K562 (cell line): Measurements from ENCODE around the gene DLX2. TPM values are rescaled to one million over a fixed set of nuclear protein-coding genes. Genes with fewer than 3 reads are reported as not detected.

ENCODE experiments used
- BRD4 ChIP-seq: fragments of 200-600 bp; sonication (generic); IDR thresholded peaks from 2 replicates; pipeline ENCODE4 v1.6.1; 2017; ENCODE audit warnings: inconsistent platforms
- CBFB ChIP-seq: sonication (generic); formaldehyde crosslinking; IDR thresholded peaks from 2 replicates; pipeline ENCODE4 v1.4.0; 2020; ENCODE audit warnings: mild to moderate bottlenecking, missing genetic modification reagents
- CHD4 ChIP-seq: fragments of 200-600 bp; sonication (generic); IDR thresholded peaks from 3 replicates; pipeline ENCODE4 v1.6.1; 2012; ENCODE audit warnings: low read depth, mild to moderate bottlenecking, mixed read lengths, low read length, inconsistent platforms; ENCODE audit not compliant: insufficient read depth, insufficient replicate concordance, poor library complexity, severe bottlenecking
- NONO ChIP-seq, 2 experiments: fragments of 200-400 bp in 1 of 2; fragments of 450-650 bp in 1 of 2; formaldehyde crosslinking in 1 of 2; IDR thresholded peaks; 2 replicates each; pipeline ENCODE4 v1.6.1; 2017; ENCODE audit warnings: low read depth in 2 of 2, mild to moderate bottlenecking in 2 of 2, moderate library complexity in 2 of 2, low read length in 1 of 2
- NUFIP1 ChIP-seq: fragments of 450-650 bp; IDR thresholded peaks from 2 replicates; pipeline ENCODE4 v1.6.1; 2018; ENCODE audit not compliant: partially characterized antibody
- PHF21A ChIP-seq: fragments of 450-650 bp; IDR thresholded peaks from 2 replicates; pipeline ENCODE4 v1.6.1; 2017; ENCODE audit warnings: low read depth, borderline replicate concordance
- PPARD ChIP-seq: fragments of 250-450 bp; sonication (Bioruptor Pico); IDR thresholded peaks from 2 replicates; pipeline ENCODE4 v1.8.0; 2022; ENCODE audit warnings: inconsistent platforms, mild to moderate bottlenecking, moderate library complexity
- PREB ChIP-seq: sonication (generic); formaldehyde crosslinking; IDR thresholded peaks from 2 replicates; pipeline ENCODE4 v1.8.1; 2023; ENCODE audit warnings: mild to moderate bottlenecking, missing genetic modification reagents
- PRPF4 ChIP-seq: fragments of 200-400 bp; formaldehyde crosslinking; IDR thresholded peaks from one replicate; pipeline ENCODE4 v1.6.1; 2017; ENCODE audit warnings: low read length, low read depth, mild to moderate bottlenecking; ENCODE audit not compliant: insufficient read depth, poor library complexity, severe bottlenecking
- RFX1 ChIP-seq: fragments of 450-650 bp; IDR thresholded peaks from 2 replicates; pipeline ENCODE4 v1.6.1; 2016; ENCODE audit warnings: mild to moderate bottlenecking, moderate library complexity
- ZBTB17 ChIP-seq: fragments of 450-650 bp; formaldehyde crosslinking; IDR thresholded peaks from 2 replicates; pipeline ENCODE4 v1.4.0; 2020; ENCODE audit warnings: mild to moderate bottlenecking
- ZNF134 ChIP-seq: fragments of 250-450 bp; sonication (Bioruptor Pico); conservative IDR thresholded peaks from 2 replicates; pipeline ENCODE4 v1.4.0; 2020
- polyA plus RNA-seq, 8 experiments: library from polyadenylated mRNA; depleted of rRNA in 4 of 8; stranded (reverse) in 5 of 8; unstranded in 3 of 8; fragments of >200 nt; fragmentation: Nextera tagmentation in 2 of 8; fragmentation: Illumina TruSeq in 1 of 8; extraction: Ambion mirVana in 2 of 8; extraction: Trizol in 1 of 8; gene quantifications; 2 replicates each; pipeline versions ENCODE4 v1.2.1 to v1.2.3, GENCODE V29; 2011 to 2014; ENCODE audit warnings: inconsistent platforms in 1 of 8, missing spikeins in 1 of 8
- total RNA-seq, 7 experiments: library from RNA; depleted of rRNA in 6 of 7; stranded (reverse); fragments of >200 nt in 6 of 7; fragmentation: Illumina TruSeq in 2 of 7; extraction: Trizol in 2 of 7; gene quantifications; 2 replicates each; pipeline versions ENCODE4 v1.2.1 to v1.2.3, GENCODE V29; 2011 to 2021; ENCODE audit warnings: low replicate concordance in 1 of 7
- TF ChIP-seq, protein P1 (sequence below): sonication (generic); formaldehyde crosslinking; IDR thresholded peaks from 2 replicates; pipeline ENCODE4 v1.8.0; 2023; ENCODE audit warnings: missing genetic modification reagents, mild to moderate bottlenecking, borderline replicate concordance
- TF ChIP-seq, protein P2 (sequence below): sonication (generic); formaldehyde crosslinking; IDR thresholded peaks from 2 replicates; pipeline ENCODE4 v1.9.0; 2022; ENCODE audit warnings: mild to moderate bottlenecking, missing genetic modification reagents
- TF ChIP-seq, protein P3 (sequence below), 2 experiments: fragments of 450-650 bp in 1 of 2; sonication (generic) in 1 of 2; formaldehyde crosslinking in 1 of 2; IDR thresholded peaks in 1 of 2; conservative IDR thresholded peaks in 1 of 2; 2 replicates each; pipeline versions ENCODE4 v1.6.1 to v1.8.1; 2016 to 2023; ENCODE audit warnings: mild to moderate bottlenecking in 2 of 2, moderate library complexity in 2 of 2, inconsistent platforms in 1 of 2, missing genetic modification reagents in 1 of 2

DLX2 gene
- total and polyA plus RNA-seq, 9 of the 15 experiments (the other 6 are each of a cell fraction or from before 2014, with no cell fraction given) = 0.14 to 4.3 (median 0.86) TPM

- TF ChIP-seq, protein P1, sequence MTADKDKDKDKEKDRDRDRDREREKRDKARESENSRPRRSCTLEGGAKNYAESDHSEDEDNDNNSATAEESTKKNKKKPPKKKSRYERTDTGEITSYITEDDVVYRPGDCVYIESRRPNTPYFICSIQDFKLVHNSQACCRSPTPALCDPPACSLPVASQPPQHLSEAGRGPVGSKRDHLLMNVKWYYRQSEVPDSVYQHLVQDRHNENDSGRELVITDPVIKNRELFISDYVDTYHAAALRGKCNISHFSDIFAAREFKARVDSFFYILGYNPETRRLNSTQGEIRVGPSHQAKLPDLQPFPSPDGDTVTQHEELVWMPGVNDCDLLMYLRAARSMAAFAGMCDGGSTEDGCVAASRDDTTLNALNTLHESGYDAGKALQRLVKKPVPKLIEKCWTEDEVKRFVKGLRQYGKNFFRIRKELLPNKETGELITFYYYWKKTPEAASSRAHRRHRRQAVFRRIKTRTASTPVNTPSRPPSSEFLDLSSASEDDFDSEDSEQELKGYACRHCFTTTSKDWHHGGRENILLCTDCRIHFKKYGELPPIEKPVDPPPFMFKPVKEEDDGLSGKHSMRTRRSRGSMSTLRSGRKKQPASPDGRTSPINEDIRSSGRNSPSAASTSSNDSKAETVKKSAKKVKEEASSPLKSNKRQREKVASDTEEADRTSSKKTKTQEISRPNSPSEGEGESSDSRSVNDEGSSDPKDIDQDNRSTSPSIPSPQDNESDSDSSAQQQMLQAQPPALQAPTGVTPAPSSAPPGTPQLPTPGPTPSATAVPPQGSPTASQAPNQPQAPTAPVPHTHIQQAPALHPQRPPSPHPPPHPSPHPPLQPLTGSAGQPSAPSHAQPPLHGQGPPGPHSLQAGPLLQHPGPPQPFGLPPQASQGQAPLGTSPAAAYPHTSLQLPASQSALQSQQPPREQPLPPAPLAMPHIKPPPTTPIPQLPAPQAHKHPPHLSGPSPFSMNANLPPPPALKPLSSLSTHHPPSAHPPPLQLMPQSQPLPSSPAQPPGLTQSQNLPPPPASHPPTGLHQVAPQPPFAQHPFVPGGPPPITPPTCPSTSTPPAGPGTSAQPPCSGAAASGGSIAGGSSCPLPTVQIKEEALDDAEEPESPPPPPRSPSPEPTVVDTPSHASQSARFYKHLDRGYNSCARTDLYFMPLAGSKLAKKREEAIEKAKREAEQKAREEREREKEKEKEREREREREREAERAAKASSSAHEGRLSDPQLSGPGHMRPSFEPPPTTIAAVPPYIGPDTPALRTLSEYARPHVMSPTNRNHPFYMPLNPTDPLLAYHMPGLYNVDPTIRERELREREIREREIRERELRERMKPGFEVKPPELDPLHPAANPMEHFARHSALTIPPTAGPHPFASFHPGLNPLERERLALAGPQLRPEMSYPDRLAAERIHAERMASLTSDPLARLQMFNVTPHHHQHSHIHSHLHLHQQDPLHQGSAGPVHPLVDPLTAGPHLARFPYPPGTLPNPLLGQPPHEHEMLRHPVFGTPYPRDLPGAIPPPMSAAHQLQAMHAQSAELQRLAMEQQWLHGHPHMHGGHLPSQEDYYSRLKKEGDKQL (CRISPR knock-in tag) = peak; percentile 63; the same call in 1 of the 2 replicates
- no peak for TF ChIP-seq NUFIP1
- no peak for TF ChIP-seq PPARD (CRISPR knock-in tag)
- no peak for TF ChIP-seq ZNF134
- TF ChIP-seq, protein P2, sequence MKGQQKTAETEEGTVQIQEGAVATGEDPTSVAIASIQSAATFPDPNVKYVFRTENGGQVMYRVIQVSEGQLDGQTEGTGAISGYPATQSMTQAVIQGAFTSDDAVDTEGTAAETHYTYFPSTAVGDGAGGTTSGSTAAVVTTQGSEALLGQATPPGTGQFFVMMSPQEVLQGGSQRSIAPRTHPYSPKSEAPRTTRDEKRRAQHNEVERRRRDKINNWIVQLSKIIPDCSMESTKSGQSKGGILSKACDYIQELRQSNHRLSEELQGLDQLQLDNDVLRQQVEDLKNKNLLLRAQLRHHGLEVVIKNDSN (CRISPR knock-in tag) = no peak
- peak in 1 of 2 experiments; percentile 89; a peak in 1 of 4 replicates for TF ChIP-seq NONO (IDR thresholded peaks at IDR 0.05; ENCODE audit: low read depth in 2 of 2, low read length in 1 of 2)
- peak; percentile 15 for TF ChIP-seq CHD4
- TF ChIP-seq CBFB (CRISPR knock-in tag) = no peak
- TF ChIP-seq PRPF4 = peak; percentile 58
- TF ChIP-seq PHF21A = no peak; the same call in 1 of the 2 replicates
- TF ChIP-seq, protein P3, sequence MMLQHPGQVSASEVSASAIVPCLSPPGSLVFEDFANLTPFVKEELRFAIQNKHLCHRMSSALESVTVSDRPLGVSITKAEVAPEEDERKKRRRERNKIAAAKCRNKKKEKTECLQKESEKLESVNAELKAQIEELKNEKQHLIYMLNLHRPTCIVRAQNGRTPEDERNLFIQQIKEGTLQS (IDR thresholded peaks at IDR 0.05) = peak; percentile 81
- TF ChIP-seq, protein P3 (CRISPR knock-in tag; conservative IDR thresholded peaks at IDR 0.05) = peak; percentile 40; the same call in 1 of the 2 replicates
- peak; percentile 62; the same call in 1 of the 2 replicates for TF ChIP-seq BRD4
- no peak for TF ChIP-seq RFX1
- 0 out of 2 replicates have a peak, but pooled peaks have one; percentile 74 for TF ChIP-seq ZBTB17 (CRISPR knock-in tag)
- 0 out of 2 replicates have a peak, but pooled peaks have one; percentile 45 for TF ChIP-seq PREB
These were observed 17.8 kb downstream of the DLX2 start (continued) for GRCh38 chr2:172084645-172085459.
